Measurements from ENCODE around the gene HECW1. TPM values are rescaled to one million over a fixed set of nuclear protein-coding genes. Genes with fewer than 3 reads are reported as not detected.

HECW1 gene
- total and polyA plus RNA-seq, 12 donors, result 0.07 to 0.23 TPM; not detected in 10

DNA sequence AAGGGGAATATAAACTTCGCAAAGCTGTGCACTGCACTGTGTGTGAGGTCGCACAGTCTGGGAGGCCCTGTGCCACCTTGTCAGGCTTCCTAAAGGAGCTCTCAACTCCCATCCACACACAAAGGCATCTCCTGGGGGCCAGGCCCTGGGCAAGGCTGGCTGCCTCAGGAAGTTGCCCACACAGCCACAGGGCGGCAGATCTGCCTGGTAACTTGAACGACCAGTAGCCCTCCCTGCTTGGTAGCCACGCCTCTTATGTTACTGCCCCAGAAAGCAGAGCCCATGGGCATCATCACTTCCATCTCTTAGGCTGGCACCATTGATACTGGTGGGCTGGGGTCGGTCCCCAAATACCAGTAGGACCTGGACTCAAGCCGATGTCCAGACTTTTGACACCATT is 82.8 kb downstream of the HECW1 start:
- no peak overlapping the region for H3K27ac ChIP-seq
- no peak for ATAC-seq
- TF ChIP-seq, protein P1, sequence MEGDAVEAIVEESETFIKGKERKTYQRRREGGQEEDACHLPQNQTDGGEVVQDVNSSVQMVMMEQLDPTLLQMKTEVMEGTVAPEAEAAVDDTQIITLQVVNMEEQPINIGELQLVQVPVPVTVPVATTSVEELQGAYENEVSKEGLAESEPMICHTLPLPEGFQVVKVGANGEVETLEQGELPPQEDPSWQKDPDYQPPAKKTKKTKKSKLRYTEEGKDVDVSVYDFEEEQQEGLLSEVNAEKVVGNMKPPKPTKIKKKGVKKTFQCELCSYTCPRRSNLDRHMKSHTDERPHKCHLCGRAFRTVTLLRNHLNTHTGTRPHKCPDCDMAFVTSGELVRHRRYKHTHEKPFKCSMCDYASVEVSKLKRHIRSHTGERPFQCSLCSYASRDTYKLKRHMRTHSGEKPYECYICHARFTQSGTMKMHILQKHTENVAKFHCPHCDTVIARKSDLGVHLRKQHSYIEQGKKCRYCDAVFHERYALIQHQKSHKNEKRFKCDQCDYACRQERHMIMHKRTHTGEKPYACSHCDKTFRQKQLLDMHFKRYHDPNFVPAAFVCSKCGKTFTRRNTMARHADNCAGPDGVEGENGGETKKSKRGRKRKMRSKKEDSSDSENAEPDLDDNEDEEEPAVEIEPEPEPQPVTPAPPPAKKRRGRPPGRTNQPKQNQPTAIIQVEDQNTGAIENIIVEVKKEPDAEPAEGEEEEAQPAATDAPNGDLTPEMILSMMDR (IDR thresholded peaks at IDR 0.05), result no peak
- H3K4me3 ChIP-seq, result no peak overlapping the region
- H3K27me3 ChIP-seq, result peaks cover 0 to 31% (median 13%) of the 10 kb centered on the region in 7 donors
- WGBS, 2 donors, result 78 to 79% methylated on average over 7 of the region's 7 CpGs
- H3K9me3 ChIP-seq, result no peaks in the 10 kb centered on the region
- intact Hi-C loops (cut with DNase I), result no loop called here
- no peaks in the 10 kb centered on the region for H3K4me1 ChIP-seq
- no peak for DNase-seq
- no peaks in the 10 kb centered on the region for H3K36me3 ChIP-seq

DNA sequence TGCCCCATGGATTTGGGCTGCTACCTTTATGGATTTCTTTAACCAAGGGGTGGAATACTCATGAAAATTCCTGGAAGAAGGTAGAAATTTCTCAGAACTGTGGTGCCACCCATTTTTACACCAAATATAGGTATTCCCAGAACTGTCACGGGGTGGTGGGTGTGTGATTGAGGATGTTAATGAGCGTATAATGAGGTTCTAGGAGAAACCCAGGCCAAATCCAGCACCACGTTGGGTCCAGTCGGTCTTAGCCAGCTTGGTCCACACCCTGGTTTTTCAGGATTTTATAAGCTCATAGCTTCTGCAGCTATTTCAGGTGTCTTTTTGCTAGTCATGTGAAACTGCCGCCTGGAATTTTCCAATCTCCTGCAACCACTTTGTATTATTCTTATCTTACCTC is 83.3 kb downstream of the HECW1 start:
- WGBS, 2 donors, result 83 to 87% methylated on average over 5 of the region's 5 CpGs
- DNase-seq (no peak), ATAC-seq (no peak)
- Histone ChIP-seq H3K4me1 (no peaks in the 10 kb centered on the region), H3K4me3 (no peak overlapping the region), H3K9me3 (no peaks in the 10 kb centered on the region), H3K27ac (no peak overlapping the region), H3K36me3 (no peaks in the 10 kb centered on the region), H3K27me3 (peaks cover 0 to 34% (median 17%) of the 10 kb centered on the region in 7 donors)
- TF ChIP-seq, protein P1 (IDR thresholded peaks at IDR 0.05), result no peak
- intact Hi-C loops (cut with DNase I), result no loop called here

GRCh38 chr7:43196379-43196778 is 83.9 kb downstream of the HECW1 start:
- DNase-seq (no peak), ATAC-seq (no peak)
- intact Hi-C loops (cut with DNase I), result no loop called here
- Histone ChIP-seq H3K36me3 (no peaks in the 10 kb centered on the region), H3K4me3 (no peak overlapping the region), H3K4me1 (no peaks in the 10 kb centered on the region), H3K27ac (no peak overlapping the region), H3K9me3 (no peaks in the 10 kb centered on the region), H3K27me3 (peaks cover 0 to 34% (median 17%) of the 10 kb centered on the region in 7 donors)
- TF ChIP-seq, protein P1 (IDR thresholded peaks at IDR 0.05), result no peak
- 71 to 74% methylated on average over 5 of the region's 5 CpGs for WGBS, 2 donors

GRCh38 chr7:43198016-43198415 is 85.6 kb downstream of the HECW1 start:
- 97 to 98% methylated on average over 6 of the region's 6 CpGs for WGBS, 2 donors
- no peaks in the 10 kb centered on the region for H3K9me3 ChIP-seq
- ATAC-seq (peak in 1 of 8 donors; percentile 22), DNase-seq (no peak)
- intact Hi-C loops (cut with DNase I), result no loop called here
- no peaks in the 10 kb centered on the region for H3K4me1 ChIP-seq
- TF ChIP-seq, protein P1 (IDR thresholded peaks at IDR 0.05), result no peak
- no peak overlapping the region for H3K4me3 ChIP-seq
- H3K36me3 ChIP-seq, result no peaks in the 10 kb centered on the region
- peaks cover 0 to 34% (median 17%) of the 10 kb centered on the region in 7 donors for H3K27me3 ChIP-seq
- H3K27ac ChIP-seq, result no peak overlapping the region
